Immature natural killer cell (primary cell): Measurements from ENCODE around the gene PGLYRP2. TPM values are rescaled to one million over a fixed set of nuclear protein-coding genes. Genes with fewer than 3 reads are reported as not detected.

Source experiments
- DNase-seq, 3 donors: peaks; one replicate each; pipeline ENCODE4 v3.0.0; 2022; ENCODE audit warnings: mixed read lengths in 1 of 3
- H3K27ac Mint-ChIP-seq, 6 donors: one replicate each; pipeline ENCODE4 v1.8.0; 2020; ENCODE audit warnings: mixed read lengths in 6 of 6, mild to moderate bottlenecking in 5 of 6, inconsistent platforms in 4 of 6, moderate library complexity in 3 of 6
- H3K27me3 Mint-ChIP-seq, 3 donors: one replicate each; pipeline ENCODE4 v1.8.0; 2020 to 2021; ENCODE audit warnings: low read depth in 3 of 3, mild to moderate bottlenecking in 3 of 3, mixed read lengths in 3 of 3, moderate library complexity in 3 of 3, inconsistent platforms in 1 of 3
- H3K36me3 Mint-ChIP-seq, 3 donors: one replicate each; pipeline ENCODE4 v1.8.0; 2020; ENCODE audit warnings: mixed read lengths in 3 of 3, inconsistent platforms in 2 of 3, mild to moderate bottlenecking in 2 of 3
- H3K4me1 Mint-ChIP-seq, 2 donors: one replicate each; pipeline ENCODE4 v1.8.0; 2020; ENCODE audit warnings: inconsistent platforms in 2 of 2, mild to moderate bottlenecking in 2 of 2, mixed read lengths in 2 of 2, moderate library complexity in 1 of 2
- H3K4me3 Mint-ChIP-seq, 5 donors: one replicate each; pipeline ENCODE4 v1.8.0; 2020; ENCODE audit warnings: mild to moderate bottlenecking in 5 of 5, mixed read lengths in 5 of 5, inconsistent platforms in 3 of 5, moderate library complexity in 3 of 5
- H3K9me3 Mint-ChIP-seq, 6 donors: one replicate each; pipeline ENCODE4 v1.8.0; 2020; ENCODE audit warnings: mild to moderate bottlenecking in 6 of 6, mixed read lengths in 6 of 6, inconsistent platforms in 4 of 6, moderate library complexity in 3 of 6
- polyA plus RNA-seq, 3 donors: library from polyadenylated mRNA; unstranded; fragments of 300-500 nt; fragmentation: Illumina TruSeq; gene quantifications; one replicate each; pipeline ENCODE4 v1.2.3, GENCODE V29; 2021

Gene PGLYRP2
- polyA plus RNA-seq, 3 donors from 2014 or later: 0.10 to 0.17 TPM; not detected in 1

DNA sequence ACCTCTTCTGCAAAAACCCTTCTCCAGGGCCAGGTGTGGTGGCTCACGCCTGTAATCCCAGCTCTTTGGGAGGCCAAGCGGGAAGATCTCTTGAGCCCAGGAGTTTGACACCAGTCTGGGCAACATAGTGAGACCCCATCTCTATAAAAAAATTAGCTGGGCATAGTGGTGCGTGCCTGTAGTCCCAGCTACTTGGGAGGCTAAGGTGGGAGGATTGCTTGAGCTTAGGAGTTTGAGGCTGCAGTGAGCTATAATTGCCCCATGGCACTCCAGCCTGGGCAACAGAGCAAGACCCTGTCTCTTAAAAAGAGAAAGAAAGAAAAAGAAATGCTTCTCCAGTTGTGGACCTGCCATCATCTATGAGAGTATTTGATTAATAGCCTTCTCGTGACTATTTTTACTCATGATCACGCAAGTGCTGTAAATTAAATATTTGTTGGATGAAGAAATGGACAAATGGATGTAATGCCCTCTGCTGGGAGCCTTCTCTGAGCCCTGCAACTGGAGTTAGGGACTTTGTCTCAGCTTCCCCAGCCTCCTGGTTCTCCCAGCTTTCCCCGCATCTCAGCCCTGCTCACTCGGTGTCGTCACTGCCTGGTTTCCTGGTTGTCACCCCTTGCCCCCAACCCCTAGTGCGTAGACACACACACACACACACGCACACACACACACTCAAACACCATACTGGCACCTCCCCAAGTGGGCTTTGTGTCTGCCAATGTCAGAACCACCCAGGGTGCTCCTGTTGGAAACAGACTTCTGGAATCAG is 41.8 kb downstream of the PGLYRP2 start:
- Mint-ChIP-seq H3K27me3 (peaks cover 0 to 6% (median 3%) of the 10 kb centered on the region in 3 donors), H3K9me3 (no peaks in the 10 kb centered on the region), H3K36me3 (no peaks in the 10 kb centered on the region), H3K4me3 (no peak overlapping the region), H3K27ac (peak overlapping the region in 1 of 6 donors; percentile 6), H3K4me1 (peaks cover 9% of the 10 kb centered on the region in 2 donors)
- DNase-seq: no peak

- Mint-ChIP-seq H3K27me3 (peaks cover 0 to 6% (median 5%) of the 10 kb centered on the region in 3 donors), H3K9me3 (no peaks in the 10 kb centered on the region), H3K27ac (no peak overlapping the region), H3K36me3 (no peaks in the 10 kb centered on the region), H3K4me1 (peaks cover 12 to 13% of the 10 kb centered on the region in 2 donors), H3K4me3 (no peak overlapping the region)
- no peak for DNase-seq
Observed at GRCh38 chr19:15436826-15437110, 42.5 kb downstream of the PGLYRP2 start.

- H3K4me3 Mint-ChIP-seq: no peak overlapping the region
- no peaks in the 10 kb centered on the region for H3K9me3 Mint-ChIP-seq
- DNase-seq: no peak
- H3K27me3 Mint-ChIP-seq: peaks cover 0 to 8% (median 6%) of the 10 kb centered on the region in 3 donors
- H3K27ac Mint-ChIP-seq: no peak overlapping the region
- H3K36me3 Mint-ChIP-seq: no peaks in the 10 kb centered on the region
- peaks cover 18% of the 10 kb centered on the region in 2 donors for H3K4me1 Mint-ChIP-seq
Observed at GRCh38 chr19:15436012-15436825, 43.1 kb downstream of the PGLYRP2 start.

DNA sequence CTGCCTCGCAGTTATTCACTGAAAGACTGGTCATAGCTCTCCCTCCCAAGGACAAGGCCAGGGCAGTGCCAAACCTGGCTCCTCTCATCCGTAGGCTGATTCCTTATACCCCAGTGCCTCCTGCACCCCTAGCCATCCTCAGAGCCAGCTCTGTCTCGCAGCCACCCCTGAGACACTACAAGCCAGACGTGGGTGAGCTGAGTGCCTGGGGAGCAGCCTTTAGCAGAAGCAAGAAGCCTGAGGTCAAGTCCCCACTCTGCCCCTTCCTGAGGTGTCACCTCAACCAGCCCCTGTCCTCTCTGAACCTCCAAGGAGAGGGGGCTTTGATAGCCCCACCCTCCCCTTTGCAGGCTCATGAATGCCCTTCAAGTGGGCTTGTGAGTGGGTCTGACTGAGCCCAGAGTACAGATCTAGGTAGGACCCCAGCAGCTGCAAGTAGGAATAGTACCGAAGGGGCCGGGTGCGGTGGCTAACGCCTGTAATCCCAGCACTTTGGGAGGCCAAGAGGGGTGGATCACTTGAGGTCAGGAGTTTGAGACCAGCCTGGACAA is 45.7 kb downstream of the PGLYRP2 start:
- Mint-ChIP-seq H3K4me3 (peak overlapping the region; percentile 92 to 99 (median 95)), H3K27ac (peak overlapping the region; percentile 81 to 95 (median 92)), H3K36me3 (no peaks in the 10 kb centered on the region), H3K4me1 (peaks cover 30 to 32% of the 10 kb centered on the region in 2 donors), H3K27me3 (peaks cover 0 to 8% (median 6%) of the 10 kb centered on the region in 3 donors), H3K9me3 (peaks cover 0 to 2% (median 0%) of the 10 kb centered on the region in 6 donors)
- no peak for DNase-seq

GRCh38 chr19:15432629-15433518 is 46.4 kb downstream of the PGLYRP2 start:
- H3K4me3 Mint-ChIP-seq: peak overlapping the region; percentile 92 to 99 (median 95)
- peaks cover 0 to 8% (median 6%) of the 10 kb centered on the region in 3 donors for H3K27me3 Mint-ChIP-seq
- H3K27ac Mint-ChIP-seq: peak overlapping the region; percentile 81 to 95 (median 92)
- peaks cover 0 to 2% (median 0%) of the 10 kb centered on the region in 6 donors for H3K9me3 Mint-ChIP-seq
- peak; percentile 89 to 90 (median 89) for DNase-seq
- no peaks in the 10 kb centered on the region for H3K36me3 Mint-ChIP-seq
- H3K4me1 Mint-ChIP-seq: peaks cover 30 to 32% of the 10 kb centered on the region in 2 donors

GRCh38 chr19:15432018-15432494 is 47.2 kb downstream of the PGLYRP2 start:
- H3K36me3 Mint-ChIP-seq: no peaks in the 10 kb centered on the region
- peak overlapping the region; percentile 76 to 91 (median 88) for H3K27ac Mint-ChIP-seq
- DNase-seq: no peak
- H3K4me1 Mint-ChIP-seq: peaks cover 30 to 32% of the 10 kb centered on the region in 2 donors
- H3K9me3 Mint-ChIP-seq: peaks cover 0 to 2% (median 0%) of the 10 kb centered on the region in 6 donors
- H3K4me3 Mint-ChIP-seq: peak overlapping the region; percentile 88 to 93 (median 92)
- peaks cover 0 to 6% (median 6%) of the 10 kb centered on the region in 3 donors for H3K27me3 Mint-ChIP-seq

DNA sequence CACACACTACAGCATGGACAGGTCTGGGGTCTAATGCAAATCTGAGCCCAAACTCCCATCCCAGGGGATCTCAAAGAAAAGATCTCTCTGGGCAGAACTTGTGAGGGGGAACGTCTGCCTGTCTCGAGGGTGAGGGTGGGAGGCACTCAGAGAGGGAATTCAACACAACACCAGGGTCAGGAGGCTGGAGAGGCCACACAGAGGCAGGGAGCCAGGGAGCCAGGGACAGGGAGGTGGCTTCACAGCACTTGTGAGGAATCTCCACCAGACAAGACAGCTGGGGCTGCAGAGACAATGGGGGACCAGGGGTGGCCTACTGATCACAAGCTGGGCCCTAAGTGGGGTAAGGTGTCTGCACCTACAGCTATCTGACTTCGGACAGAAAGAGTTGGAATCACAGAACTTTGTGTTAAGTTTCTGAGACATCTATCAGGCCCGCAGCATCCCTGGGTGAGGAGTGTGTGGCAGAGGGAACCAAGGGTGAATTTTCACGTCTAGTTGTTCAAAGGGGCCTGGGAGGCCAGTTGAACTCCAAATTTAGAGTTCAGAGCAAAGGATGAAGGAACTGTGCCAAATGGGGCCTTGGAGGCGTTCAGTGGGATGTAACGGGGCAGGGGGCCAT is 47.8 kb downstream of the PGLYRP2 start:
- DNase-seq: no peak
- peak overlapping the region; percentile 88 to 93 (median 92) for H3K4me3 Mint-ChIP-seq
- H3K27me3 Mint-ChIP-seq: peaks cover 0 to 6% (median 6%) of the 10 kb centered on the region in 3 donors
- peak overlapping the region; percentile 76 to 91 (median 88) for H3K27ac Mint-ChIP-seq
- peaks cover 0 to 1% (median under 1%) of the 10 kb centered on the region in 3 donors for H3K36me3 Mint-ChIP-seq
- peaks cover 0 to 2% (median 0%) of the 10 kb centered on the region in 6 donors for H3K9me3 Mint-ChIP-seq
- H3K4me1 Mint-ChIP-seq: peaks cover 32% of the 10 kb centered on the region in 2 donors

DNA sequence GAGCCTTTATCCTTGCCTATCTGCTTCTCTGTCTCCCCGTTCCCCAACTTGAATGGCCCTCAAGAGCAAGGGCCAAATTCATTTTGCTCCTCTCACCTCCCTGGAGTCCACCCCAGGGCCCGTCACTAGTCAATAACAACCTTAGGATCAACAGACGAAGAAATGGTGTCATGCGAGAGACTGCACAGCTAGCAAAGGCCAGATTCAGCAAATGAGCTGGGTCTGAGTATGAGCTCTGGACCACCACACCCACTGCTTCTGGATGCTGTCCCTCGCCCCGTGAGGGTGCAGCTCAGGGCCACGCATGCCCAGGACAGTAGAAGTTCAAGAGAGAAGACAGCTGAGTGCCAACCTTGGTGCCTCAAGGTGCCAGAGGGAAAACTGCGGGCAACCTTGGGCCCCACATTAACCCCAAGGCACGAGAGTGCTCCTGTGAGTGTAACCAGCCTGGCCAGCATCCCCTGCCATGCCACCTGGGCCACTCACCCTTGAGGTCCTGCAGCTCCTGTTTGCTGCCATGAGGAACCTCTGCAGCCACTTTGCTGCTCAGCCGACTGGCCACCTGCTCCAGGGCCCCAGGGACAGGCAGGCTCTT is 48.7 kb downstream of the PGLYRP2 start:
- no peak for DNase-seq
- Mint-ChIP-seq H3K9me3 (peaks cover 0 to 2% (median 0%) of the 10 kb centered on the region in 6 donors), H3K36me3 (peaks cover 4 to 9% (median 8%) of the 10 kb centered on the region in 3 donors), H3K27me3 (peaks cover 0 to 6% (median 6%) of the 10 kb centered on the region in 3 donors), H3K27ac (peak overlapping the region in 2 of 6 donors; percentile 53 to 89), H3K4me3 (peak overlapping the region; percentile 88 to 93 (median 92)), H3K4me1 (peaks cover 37 to 38% of the 10 kb centered on the region in 2 donors)

DNA sequence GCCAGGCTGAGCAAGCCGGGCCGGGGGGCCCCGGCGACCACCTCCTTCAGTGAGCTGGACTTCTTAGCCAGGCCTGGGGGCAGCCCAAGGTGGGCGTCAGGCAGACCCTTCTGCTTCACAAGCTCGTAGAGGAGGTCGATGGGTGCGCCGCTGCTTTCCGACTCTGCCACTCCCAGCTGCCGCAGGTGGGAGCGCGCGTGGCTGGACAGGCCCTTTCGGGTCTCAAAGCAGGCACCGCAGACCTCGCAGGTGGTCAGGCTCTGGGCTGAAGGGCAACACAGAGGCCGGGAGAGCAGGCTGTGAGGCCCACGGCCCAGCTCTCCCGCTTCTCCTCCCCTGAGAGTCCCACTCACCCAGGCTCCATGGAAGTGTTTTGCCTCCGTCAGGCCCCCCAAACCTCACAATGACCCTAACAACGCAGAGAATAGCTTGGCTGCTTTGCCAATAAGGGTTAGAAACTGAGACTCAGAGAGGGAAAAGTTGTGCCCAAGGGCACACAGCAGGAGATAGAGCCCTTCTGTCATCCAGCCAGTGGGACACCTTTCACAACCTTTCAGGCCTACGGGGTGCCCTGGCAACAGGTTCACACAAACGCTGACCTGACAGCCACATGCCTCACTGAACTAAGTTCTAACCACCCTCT is 49.4 kb downstream of the PGLYRP2 start:
- Mint-ChIP-seq H3K27me3 (peaks cover 0 to 6% (median 6%) of the 10 kb centered on the region in 3 donors), H3K4me3 (peak overlapping the region in 2 of 5 donors; percentile 70 to 93), H3K27ac (peak overlapping the region in 1 of 6 donors; percentile 53), H3K9me3 (peaks cover 0 to 2% (median 0%) of the 10 kb centered on the region in 6 donors), H3K36me3 (peaks cover 4 to 9% (median 8%) of the 10 kb centered on the region in 3 donors), H3K4me1 (peaks cover 37 to 38% of the 10 kb centered on the region in 2 donors)
- DNase-seq: no peak

GRCh38 chr19:15428956-15429824 is 50.1 kb downstream of the PGLYRP2 start:
- peaks cover 37 to 38% of the 10 kb centered on the region in 2 donors for H3K4me1 Mint-ChIP-seq
- no peak overlapping the region for H3K27ac Mint-ChIP-seq
- H3K36me3 Mint-ChIP-seq: peaks cover 4 to 9% (median 8%) of the 10 kb centered on the region in 3 donors
- peak overlapping the region in 1 of 5 donors; percentile 4 for H3K4me3 Mint-ChIP-seq
- H3K9me3 Mint-ChIP-seq: peaks cover 0 to 2% (median 0%) of the 10 kb centered on the region in 6 donors
- H3K27me3 Mint-ChIP-seq: peaks cover 0 to 6% (median 6%) of the 10 kb centered on the region in 3 donors
- no peak for DNase-seq

DNA sequence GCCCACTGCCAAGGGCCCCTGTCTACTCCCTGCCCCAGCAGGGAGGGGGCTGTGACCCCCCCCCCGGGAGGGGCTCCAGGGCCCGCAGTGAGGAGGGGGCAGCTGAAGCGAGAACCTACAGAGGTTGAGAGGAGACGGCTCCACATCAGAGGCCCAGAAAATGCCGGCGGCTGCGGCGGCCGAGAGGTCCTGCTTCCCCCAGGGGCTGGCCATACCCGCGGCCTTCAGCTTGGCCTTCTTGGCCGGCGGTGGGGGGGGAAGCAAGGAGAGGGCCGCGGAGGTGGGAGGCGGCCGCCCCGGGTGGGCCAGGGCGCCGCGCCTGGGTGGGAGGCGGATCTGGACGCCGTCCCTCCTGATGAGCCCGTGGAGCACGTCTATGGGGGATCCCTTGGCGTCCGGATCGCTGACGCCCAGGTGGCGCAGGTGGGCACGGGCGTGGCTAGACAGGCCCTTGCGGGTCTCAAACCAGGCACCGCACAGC is 51.3 kb downstream of the PGLYRP2 start:
- H3K36me3 Mint-ChIP-seq: peaks cover 10 to 15% (median 13%) of the 10 kb centered on the region in 3 donors
- H3K4me1 Mint-ChIP-seq: peaks cover 30 to 32% of the 10 kb centered on the region in 2 donors
- H3K27ac Mint-ChIP-seq: no peak overlapping the region
- H3K27me3 Mint-ChIP-seq: peaks cover 0 to 5% (median 3%) of the 10 kb centered on the region in 3 donors
- no peak for DNase-seq
- no peak overlapping the region for H3K4me3 Mint-ChIP-seq
- peaks cover 0 to 2% (median 0%) of the 10 kb centered on the region in 6 donors for H3K9me3 Mint-ChIP-seq
